Globus pallidus (tissue), 1 donor: ENCODE measurements around the gene SPATA32.

ENCODE experiments used
- DNase-seq: peaks from one replicate; pipeline ENCODE4 v3.0.0-alpha.2; 2015; ENCODE audit warnings: low spot score

SPATA32 gene

DNA sequence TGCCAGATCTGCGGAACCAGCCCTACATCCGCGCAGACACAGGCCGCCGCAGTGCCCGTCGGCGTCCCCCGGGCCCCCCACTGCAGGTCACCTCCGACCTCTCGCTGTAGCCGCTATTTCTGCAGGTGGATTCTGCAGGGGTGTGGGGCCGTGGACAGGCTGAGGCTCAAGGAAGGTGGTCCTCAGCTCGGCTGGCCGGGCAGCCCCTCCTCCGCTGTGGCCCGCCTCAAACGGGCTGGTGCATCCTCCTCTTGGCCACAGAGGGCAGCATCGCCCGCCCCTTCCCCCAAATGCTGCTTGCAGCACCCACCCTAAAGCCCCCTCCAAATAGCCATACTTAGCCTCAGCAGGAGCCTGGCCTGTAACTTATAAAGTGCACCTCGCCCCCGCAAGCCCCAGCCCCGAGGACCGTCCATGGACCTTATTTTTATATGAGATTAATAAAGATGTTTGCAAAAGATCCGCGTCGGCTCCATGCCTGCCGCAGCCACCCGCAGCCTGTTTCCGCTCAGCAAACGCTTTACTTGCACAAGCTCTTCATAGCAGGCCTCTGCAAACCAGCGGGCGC is 14.9 kb downstream of the SPATA32 start:
- DNase-seq: no peak

DNA sequence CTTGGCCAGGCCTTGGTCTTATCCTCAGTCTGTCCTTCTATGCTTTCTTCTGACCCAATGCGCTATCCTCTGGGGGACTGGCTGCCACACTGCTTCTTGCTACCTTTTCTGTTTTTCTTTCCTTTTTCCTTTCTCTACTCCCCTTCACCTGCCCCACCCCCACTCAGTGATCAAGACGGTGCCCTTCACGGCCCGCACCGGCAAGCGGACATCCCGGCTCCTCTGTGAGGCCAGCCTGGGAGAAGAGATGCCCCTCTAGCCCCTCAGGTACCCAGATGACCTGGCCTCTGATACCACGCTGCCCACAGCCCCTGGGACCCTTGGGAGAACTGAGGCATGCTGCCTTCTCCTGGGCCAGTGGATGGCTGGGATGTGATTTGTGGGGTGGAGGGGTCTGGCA is 15.6 kb downstream of the SPATA32 start:
- DNase-seq: no peak

- DNase-seq: no peak
Observed at GRCh38 chr17:45244725-45245656, 16.9 kb downstream of the SPATA32 start.

DNA sequence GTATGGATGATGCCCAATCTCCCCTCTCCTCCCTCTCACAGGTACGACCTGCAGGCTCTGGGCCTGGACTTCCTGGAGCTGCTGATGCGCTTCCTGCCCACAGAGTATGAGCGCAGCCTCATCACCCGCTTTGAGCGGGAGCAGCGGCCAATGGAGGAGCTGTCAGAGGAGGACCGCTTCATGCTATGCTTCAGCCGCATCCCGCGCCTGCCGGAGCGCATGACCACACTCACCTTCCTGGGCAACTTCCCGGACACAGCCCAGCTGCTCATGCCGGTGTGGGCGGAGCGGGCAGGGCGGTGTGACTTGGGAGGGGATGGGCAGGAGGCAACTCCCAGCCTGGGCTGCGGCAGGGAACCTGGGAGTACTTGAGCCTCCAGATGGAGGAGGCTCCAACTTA is 18.1 kb downstream of the SPATA32 start:
- no peak for DNase-seq

GRCh38 chr17:45242029-45242414 is 19.9 kb downstream of the SPATA32 start:
- no peak for DNase-seq

DNA sequence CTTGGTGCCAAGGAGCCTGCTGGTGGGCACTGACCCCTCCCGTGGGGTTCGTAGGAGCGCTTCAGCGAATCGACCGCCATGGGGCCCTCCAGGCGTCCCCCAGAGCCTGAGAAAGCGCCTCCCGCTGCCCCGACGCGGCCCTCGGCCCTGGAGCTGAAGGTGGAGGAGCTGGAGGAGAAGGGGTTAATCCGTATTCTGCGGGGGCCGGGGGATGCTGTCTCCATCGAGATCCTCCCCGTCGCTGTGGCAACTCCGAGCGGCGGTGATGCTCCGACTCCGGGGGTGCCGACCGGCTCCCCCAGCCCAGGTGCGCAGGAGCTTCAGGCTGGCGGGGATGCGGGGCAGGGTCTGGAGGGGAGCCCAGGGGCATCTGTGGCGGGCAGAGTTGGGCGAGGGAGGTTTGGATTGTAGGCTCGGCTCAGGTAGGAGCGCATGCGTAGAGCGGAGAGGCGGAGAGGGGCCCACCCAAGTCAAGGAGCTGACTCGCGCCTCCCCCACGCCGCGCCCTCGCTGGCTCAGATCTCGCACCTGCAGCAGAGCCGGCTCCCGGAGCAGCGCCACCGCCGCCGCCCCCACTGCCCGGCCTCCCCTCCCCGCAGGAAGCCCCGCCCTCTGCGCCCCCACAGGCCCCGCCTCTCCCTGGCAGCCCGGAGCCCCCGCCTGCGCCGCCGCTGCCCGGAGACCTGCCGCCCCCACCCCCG is 20.4 kb downstream of the SPATA32 start:
- DNase-seq: no peak

GRCh38 chr17:45240905-45241327 is 21.0 kb downstream of the SPATA32 start:
- no peak for DNase-seq

- DNase-seq: no peak
Observed at GRCh38 chr17:45238155-45238774, 23.6 kb downstream of the SPATA32 start.

DNA sequence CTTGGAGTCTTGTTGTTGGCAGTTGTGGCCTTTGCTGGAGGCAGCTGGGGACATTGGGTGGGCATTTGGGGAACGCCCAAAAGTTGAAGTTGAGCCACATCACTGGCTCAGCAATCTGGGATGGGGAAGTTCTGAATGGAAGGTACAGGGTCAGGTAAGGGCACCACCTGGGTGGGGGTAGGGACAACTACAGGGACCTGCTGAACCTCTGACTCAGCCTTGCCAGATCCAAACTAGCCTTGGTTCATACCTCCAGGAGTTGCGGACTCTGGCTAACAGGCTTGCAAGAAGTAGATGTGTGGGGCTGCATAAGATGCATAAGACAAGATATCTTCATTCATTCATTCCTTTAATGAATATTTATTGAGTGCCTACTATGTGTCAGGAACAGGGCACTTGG is 24.2 kb downstream of the SPATA32 start:
- DNase-seq: no peak

DNA sequence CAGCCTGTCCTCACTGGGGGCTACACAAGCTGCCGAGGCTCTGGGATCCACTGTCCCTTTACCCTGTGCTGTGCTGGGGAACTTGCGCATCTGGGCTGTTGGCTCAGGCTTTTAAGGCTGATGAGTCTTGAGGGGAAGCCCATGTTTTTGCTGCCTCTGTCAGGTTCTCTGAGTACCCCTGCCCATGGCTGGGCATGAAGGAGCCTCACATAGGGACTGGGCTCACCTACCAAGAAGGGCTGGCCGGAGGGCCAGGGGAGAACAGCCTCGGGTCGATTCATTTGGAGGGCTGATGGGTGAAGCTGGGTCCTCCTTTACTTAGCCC is 25.6 kb downstream of the SPATA32 start:
- no peak for DNase-seq

DNA sequence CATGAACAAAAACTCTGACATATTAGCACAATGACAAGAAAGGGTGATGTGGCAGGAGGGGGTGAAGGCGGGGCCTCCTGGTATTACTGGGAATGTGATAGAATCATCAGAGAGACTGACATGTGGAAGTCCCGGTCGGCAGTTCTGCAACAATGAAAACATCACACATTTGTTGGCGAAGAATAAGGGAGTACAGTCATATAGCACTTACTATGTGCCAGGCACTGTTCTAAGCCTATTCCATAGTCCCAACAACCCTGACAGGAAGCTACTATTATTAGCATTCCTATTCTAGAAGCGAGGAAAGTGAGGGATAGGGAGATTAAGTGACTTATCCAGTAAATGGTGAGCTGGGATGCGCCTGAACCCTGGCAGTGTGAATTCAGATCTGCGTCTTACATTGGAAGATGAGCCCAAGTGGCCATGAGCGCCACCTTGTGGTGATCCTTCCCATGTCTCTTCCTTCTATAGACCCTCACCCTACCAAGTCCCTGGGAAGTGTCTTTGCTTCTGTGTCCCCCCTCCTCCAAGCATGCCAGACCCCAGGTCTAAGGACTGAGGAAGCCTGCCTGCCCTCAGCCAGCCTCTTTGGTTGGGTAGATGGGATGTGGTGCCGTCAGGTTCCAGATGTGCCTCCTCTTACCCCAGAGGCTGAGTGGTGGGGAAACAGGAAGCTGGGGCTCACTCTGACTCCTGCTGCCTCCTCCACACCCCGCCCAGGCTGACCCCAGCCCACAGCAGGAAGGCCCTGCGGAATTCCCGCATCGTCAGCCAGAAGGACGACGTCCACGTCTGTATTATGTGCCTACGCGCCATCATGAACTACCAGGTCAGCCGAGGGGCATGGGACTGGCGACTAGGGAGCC is 26.2 kb downstream of the SPATA32 start:
- DNase-seq: peak; percentile 49

DNA sequence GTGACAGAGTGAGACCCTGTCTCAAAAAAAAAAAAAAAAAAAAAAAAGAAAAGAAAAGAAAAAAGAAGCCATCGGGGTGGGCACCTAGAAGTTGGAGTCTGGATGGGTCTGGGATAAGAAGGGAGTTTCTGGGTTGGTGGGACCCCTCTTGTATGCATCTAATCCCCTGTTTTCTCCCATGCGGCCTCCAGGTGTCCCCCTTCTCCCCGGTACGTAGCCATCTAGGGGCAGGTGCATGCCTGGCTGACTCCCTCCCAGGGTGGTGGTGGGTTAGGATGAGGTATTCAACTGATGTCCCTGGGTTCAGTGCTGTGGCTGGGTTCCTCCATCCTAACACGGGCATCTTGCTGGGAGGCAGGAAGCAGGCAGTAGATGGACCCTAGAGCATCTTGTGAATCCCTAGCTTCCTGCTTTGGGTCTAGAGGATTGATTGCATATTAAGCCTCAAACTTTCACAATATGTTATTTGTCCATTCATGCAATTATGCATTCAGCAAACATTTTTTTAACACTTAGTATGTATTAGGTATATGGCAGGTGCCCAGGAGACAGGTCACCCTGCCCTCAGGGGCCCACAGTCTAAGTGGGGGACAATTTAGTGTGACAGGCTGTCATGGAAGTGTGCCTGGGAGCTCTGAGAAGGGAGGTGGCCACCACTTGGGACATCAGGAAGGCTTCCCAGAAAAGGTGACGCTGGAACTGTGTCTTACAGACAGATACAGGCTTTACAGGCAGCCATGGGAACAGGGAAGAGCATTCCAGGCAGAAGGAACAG is 27.1 kb downstream of the SPATA32 start:
- no peak for DNase-seq

- DNase-seq: no peak
Observed at GRCh38 chr17:45233423-45233924, 28.4 kb downstream of the SPATA32 start.

DNA sequence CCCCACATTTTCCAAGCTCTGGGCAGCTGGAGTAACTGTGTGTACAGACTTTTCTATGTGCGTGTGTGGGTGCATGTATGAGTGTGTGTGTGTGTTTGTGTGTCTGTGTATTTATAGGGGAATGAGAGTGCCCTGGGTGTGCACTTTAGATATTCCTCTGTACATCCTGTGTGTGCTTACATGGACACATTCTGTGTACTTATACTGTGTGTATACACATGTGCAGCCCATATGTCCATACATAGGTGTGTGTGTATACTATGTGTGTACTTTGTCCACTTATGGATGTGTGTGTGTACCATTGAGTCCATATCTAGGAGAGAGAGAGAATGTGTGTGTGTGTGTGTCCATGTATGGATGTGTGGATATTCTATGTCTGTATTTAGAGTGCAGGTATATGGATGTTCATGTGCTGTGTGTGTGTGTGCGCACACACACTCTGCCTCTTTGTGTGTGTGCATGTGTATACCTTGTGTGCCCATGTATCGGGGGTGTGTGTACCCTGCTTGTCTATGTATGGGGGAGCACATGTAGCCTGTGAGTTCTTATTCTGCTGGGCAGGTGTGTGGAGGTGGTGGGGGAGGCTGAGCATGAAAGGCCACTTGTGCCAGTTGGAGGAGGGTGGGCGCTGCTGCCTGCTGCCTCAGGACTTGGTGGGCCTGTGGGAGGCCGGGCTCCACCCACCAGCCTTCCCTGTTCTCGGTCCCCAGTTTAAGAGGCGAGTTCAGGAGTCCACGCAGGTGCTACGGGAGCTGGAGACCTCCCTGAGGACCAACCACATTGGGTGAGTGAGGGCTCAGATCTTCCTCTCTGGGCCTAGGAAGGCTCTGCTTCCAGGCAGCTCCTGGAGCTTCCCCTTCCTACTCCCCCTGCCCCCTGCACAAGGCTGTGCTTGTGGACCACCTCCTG is 29.1 kb downstream of the SPATA32 start:
- no peak for DNase-seq

DNA sequence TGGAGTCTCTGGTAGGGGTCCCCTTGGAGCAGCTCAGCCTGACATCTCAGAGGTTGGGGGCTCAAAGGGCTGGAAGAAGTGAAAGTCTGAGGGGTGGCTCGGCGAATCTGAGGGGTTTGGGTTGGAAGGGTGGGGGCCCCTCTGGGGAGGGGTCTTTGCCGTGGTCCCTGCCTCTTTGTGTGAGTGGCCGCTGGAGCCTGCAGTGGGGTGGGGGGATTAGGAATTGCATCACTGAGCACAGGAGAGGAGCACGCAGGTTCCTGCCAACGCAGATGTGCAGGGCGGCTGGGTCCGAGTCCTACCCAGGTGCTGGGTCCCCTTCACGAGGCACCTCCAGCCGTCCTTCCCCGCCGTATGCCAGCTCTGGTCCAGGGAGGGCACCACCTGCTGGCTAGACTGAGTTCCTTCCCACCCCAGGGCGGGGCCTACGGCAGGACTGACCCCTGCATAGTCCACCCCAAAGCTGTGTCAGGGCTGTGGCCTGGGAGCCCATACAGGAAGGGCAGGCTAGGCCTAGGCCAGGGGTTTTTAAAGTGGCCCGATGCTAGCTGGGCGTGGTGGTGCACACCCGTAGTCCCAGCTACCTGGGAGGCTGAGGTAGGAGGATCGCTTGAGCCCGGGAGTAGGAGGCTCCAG is 30.3 kb downstream of the SPATA32 start:
- DNase-seq: no peak

DNA sequence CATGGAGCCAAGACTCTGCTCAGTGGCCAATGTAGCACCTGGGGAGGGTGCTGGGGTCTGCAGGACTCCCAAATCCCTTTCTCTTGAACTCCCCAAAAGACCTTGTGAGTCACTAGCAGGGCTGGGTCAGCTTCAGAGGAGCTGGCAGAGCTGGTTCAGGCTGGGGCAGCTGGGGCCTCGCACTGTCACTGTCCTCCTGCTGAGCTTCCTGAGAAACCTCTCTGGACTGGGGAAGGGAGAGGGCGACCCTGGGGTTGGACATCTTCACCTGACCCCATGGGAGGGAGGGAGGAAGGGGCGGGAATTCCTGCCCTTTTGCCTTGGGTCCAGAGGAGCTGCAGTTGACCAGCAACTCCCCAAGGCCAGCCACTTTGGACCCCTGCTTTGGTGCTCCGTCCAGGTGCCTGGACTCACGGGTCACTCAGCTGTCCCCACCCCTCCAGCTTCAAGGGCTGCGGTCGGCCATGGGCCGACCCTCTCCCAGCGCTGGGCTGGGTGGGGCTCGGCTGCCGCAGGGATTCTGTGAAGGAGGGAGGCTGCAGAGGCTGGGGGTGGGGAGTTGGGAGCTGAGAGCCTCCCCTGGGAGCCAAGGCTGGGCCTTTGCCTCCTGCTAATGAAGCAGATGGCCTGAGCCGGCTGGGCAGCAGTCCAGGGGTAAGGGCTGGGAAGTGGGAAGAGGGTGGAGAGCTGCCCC is 31.0 kb downstream of the SPATA32 start:
- DNase-seq: no peak

GRCh38 chr17:45230410-45230786 is 31.5 kb downstream of the SPATA32 start:
- no peak for DNase-seq

DNA sequence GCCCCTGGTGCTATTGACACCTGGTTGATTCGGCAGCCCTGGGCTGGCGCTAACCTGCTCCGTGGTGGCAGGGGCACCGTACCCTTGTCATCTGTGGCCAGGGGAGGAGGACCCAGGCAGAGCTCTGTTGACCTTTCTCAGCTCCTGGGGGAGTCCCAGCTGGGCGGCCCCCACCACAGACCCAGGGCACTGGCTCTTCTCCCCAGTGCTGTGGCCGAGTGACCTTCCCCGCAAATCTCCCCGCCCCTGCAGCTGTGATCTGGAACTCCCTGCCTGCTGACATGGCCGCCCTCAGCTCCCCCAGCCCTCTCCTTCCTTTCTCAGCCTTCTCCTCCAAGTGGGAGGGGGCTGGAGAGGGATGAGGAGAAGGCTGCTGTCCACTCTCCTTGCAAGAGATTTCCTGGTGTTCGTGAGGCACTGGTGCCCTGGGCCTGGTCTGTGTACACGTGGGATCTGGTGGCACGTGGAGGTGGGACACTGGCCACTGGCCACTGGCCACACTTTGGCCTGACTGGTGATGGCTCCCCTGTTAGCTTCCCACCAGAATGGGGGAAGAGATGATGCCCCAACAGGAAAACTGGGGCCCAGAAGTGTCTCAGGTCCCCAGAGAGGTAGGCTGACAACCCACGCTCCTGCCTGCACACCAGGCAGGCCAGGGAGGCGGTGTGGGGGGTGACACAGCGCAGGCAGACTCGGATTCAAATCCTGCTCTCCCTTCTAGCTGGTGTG is 32.0 kb downstream of the SPATA32 start:
- DNase-seq: no peak
